Right atrium auricular region (tissue), 2 donors: ENCODE measurements around the gene NOL7. TPM values are rescaled to one million over a fixed set of nuclear protein-coding genes. Genes with fewer than 3 reads are reported as not detected.

ENCODE experiments used
- DNase-seq: peaks from one replicate; pipeline ENCODE4 v3.0.0-alpha.2; 2019; ENCODE audit warnings: low spot score
- H3K27ac ChIP-seq, 2 donors: fragments of 200-600 bp; sonication (generic); 1 replicate in 1 of 2; 2 replicates in 1 of 2; pipeline ENCODE4 v1.5.1; 2016 to 2019
- H3K27me3 ChIP-seq, 2 donors: fragments of 200-600 bp; sonication (generic); one replicate each; pipeline versions ENCODE4 v1.5.1 to v1.6.0; 2017 to 2019
- H3K36me3 ChIP-seq: fragments of 200-600 bp; sonication (generic); one replicate; pipeline ENCODE4 v1.5.1; 2016
- H3K4me1 ChIP-seq, 2 donors: fragments of 200-600 bp; sonication (generic); one replicate each; pipeline versions ENCODE4 v1.5.1 to v1.6.0; 2017 to 2019
- H3K4me3 ChIP-seq, 2 donors: fragments of 200-600 bp; sonication (generic); 1 replicate in 1 of 2; 2 replicates in 1 of 2; pipeline ENCODE4 v1.5.1; 2017 to 2019; ENCODE audit warnings: mild to moderate bottlenecking in 1 of 2, moderate library complexity in 1 of 2
- H3K9me3 ChIP-seq, 2 donors: fragments of 200-600 bp; sonication (generic); one replicate each; pipeline ENCODE4 v1.5.1; 2019
- total RNA-seq, 2 donors: library from RNA; depleted of rRNA; stranded (reverse); fragments of >200 nt; gene quantifications; one replicate each; pipeline ENCODE4 v1.1.0, GENCODE V29; 2016
- TF ChIP-seq, protein P1 (sequence below), 2 donors: fragments of 200-600 bp; sonication (generic); IDR thresholded peaks; one replicate each; pipeline ENCODE4 v1.5.1; 2019; ENCODE audit warnings: antibody characterized with exemption in 2 of 2

NOL7 gene
- total RNA-seq, 2 donors from 2014 or later = 70.5 to 75.9 TPM

DNA sequence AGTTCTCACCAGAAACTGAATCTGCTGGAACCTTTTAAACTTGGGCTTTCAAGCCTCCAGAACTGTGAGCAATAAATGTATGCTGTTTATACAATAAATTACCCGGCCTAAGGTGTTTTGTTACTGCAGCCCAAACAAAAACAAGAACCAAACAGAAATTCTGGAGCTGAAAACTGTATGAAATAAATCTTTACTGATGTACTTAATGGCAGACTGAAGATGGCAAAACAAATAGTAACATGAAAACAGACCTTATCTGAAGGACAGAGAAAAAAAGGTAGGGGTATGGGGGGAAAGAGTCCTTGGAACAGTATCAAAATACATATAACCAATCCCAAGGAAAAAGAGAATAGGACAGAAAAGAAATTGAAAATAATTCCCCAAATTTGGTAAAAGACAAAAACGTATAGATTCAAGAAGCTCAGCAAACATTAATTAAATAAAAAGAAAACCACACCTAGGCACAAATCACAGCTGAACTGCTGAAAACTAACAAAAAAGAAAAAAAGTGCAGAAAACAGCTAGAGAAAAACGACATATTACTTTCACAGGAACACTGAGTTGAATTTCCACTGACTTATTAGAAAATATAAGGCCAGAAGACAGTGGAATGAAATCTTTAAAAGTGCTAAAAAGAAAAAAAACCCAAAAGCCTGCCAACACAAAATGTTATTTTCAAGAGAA, 47.7 kb downstream of the NOL7 start:
- H3K9me3 ChIP-seq = no peaks in the 10 kb centered on the region
- peaks cover 0 to 26% of the 10 kb centered on the region in 2 donors for H3K4me1 ChIP-seq
- H3K4me3 ChIP-seq = no peak overlapping the region
- no peaks in the 10 kb centered on the region for H3K36me3 ChIP-seq
- H3K27me3 ChIP-seq = no peaks in the 10 kb centered on the region
- no peak for DNase-seq
- TF ChIP-seq, protein P1, sequence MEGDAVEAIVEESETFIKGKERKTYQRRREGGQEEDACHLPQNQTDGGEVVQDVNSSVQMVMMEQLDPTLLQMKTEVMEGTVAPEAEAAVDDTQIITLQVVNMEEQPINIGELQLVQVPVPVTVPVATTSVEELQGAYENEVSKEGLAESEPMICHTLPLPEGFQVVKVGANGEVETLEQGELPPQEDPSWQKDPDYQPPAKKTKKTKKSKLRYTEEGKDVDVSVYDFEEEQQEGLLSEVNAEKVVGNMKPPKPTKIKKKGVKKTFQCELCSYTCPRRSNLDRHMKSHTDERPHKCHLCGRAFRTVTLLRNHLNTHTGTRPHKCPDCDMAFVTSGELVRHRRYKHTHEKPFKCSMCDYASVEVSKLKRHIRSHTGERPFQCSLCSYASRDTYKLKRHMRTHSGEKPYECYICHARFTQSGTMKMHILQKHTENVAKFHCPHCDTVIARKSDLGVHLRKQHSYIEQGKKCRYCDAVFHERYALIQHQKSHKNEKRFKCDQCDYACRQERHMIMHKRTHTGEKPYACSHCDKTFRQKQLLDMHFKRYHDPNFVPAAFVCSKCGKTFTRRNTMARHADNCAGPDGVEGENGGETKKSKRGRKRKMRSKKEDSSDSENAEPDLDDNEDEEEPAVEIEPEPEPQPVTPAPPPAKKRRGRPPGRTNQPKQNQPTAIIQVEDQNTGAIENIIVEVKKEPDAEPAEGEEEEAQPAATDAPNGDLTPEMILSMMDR (IDR thresholded peaks at IDR 0.05) = no peak
- no peak overlapping the region for H3K27ac ChIP-seq

DNA sequence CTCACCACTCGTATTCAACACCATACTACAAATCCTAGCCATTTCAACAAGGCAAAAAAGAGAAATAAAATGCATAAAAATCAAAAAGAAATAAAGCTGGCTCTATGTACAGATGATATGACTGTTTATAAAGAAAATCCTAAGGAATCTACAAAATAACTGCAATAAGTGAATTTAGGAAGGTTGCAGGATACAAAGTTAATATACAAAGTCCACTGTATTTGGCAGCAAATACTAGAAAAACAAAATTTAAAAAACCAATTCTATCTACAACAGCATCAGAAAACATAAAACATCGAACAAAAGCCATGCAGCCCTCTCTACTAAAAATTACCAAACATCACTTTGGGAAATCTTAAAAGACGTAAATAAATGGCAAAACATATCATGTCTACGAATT, 48.9 kb downstream of the NOL7 start:
- no peak overlapping the region for H3K4me3 ChIP-seq
- H3K36me3 ChIP-seq = no peaks in the 10 kb centered on the region
- no peak overlapping the region for H3K27ac ChIP-seq
- TF ChIP-seq, protein P1 (IDR thresholded peaks at IDR 0.05) = no peak
- no peak for DNase-seq
- peaks cover 0 to 25% of the 10 kb centered on the region in 2 donors for H3K4me1 ChIP-seq
- no peaks in the 10 kb centered on the region for H3K27me3 ChIP-seq
- H3K9me3 ChIP-seq = no peaks in the 10 kb centered on the region

DNA sequence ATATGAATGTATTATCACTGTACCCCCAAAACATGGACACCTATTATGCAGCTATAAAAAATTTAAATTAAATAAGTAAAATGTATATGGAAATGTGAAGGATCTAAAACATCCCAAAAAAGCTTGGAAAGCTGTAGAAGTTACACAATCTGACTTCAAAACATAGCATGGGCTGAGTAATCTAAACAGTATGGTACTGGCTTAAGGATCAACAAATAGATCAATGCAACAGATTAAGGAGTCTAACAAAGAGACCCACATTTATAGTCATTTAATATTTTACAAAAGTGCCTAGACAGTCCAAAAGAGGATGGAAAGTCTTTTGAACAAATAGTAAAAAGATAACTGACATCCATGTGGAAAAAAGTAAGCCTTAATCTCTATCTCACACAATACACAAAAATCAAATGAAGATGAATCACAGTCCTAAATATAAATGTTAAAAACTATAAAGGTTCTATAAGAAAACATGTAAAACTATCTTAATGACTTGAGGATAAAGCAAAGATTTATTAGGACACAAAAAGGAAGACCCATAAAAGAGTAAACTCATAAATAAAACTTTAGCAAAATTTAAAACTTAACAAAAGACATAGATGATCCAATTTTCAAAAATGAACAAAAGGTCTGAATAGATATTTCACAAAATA, 49.7 kb downstream of the NOL7 start:
- H3K9me3 ChIP-seq = no peaks in the 10 kb centered on the region
- no peak for DNase-seq
- no peak overlapping the region for H3K27ac ChIP-seq
- no peak overlapping the region for H3K4me3 ChIP-seq
- H3K4me1 ChIP-seq = peaks cover 0 to 18% of the 10 kb centered on the region in 2 donors
- H3K27me3 ChIP-seq = no peaks in the 10 kb centered on the region
- TF ChIP-seq, protein P1 (IDR thresholded peaks at IDR 0.05) = no peak
- no peaks in the 10 kb centered on the region for H3K36me3 ChIP-seq

DNA sequence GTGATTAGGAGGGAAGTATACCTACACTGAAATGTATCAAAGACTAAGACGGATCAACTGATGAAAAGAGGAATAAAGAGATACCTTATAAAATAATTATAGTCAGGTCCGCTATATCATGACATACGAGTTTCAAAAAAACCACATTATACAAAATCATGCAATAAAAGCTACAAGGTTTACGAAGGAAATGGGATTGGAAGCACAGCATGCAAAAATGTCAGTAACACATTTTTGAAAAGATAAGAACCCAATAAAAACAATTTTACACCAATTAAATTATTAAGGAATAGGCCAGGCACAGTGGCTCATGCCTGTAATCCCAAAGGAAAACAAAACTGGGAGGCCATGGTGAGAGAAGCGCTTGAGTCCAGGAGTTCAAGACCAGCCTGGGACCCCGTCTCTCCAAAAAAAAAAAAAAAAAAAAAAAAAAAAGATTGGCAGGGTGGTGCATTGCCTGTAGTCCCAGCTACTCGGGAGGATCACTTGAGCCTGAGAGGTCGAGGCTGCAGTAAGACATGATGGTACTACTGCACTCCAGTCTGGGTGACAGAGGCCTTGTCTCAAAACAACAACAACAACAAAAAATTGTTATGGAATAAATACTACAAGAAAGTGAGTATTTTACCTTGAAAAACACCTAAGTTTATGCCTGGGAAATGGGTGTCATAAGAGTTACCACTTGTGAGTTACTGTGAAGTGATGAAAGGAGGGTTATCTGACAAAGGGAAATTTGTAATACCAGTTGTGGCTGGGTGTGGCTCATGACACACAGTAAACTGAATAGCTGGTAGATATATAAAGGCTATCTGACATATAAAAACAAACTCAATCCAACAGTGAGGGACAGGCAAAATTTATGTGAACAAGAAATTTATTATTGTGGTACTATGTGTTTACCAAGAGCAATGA, 51.3 kb downstream of the NOL7 start:
- Histone ChIP-seq H3K27me3 (no peaks in the 10 kb centered on the region), H3K36me3 (no peaks in the 10 kb centered on the region), H3K27ac (no peak overlapping the region), H3K9me3 (no peaks in the 10 kb centered on the region), H3K4me1 (peaks cover 0 to 11% of the 10 kb centered on the region in 2 donors), H3K4me3 (no peak overlapping the region)
- no peak for DNase-seq
- TF ChIP-seq, protein P1 (IDR thresholded peaks at IDR 0.05) = no peak

DNA sequence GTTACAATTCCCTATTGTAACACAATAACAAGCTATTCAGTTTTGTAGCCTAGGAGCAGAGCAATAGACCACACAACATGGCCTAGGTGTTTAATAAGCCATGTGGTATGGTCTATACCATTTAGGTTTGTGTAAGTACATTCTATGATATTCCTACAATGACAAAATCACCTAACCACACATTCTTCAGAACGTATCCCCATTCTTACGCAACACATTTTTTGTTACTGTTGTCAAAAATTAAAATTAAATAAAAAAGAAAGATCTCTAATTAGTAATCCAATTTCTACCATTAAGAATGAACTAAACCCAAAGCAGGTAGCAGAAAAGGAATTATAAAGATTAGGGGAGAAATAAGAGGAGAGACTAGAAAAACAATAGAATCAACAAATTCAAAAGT, 52.5 kb downstream of the NOL7 start:
- H3K4me1 ChIP-seq = peaks cover 0 to 11% of the 10 kb centered on the region in 2 donors
- no peak overlapping the region for H3K27ac ChIP-seq
- no peak overlapping the region for H3K4me3 ChIP-seq
- no peaks in the 10 kb centered on the region for H3K36me3 ChIP-seq
- TF ChIP-seq, protein P1 (IDR thresholded peaks at IDR 0.05) = no peak
- H3K27me3 ChIP-seq = no peaks in the 10 kb centered on the region
- no peak for DNase-seq
- H3K9me3 ChIP-seq = no peaks in the 10 kb centered on the region
